ENCODE measurements around the gene EPSTI1. TPM values are rescaled to one million over a fixed set of nuclear protein-coding genes. Genes with fewer than 3 reads are reported as not detected.

EPSTI1 gene
- total RNA-seq, 6 donors from 2014 or later = 10.2 to 61.8 (median 24.0) TPM

GRCh38 chr13:42891591-42891990, 100.5 kb downstream of the EPSTI1 start:
- H3K4me1 ChIP-seq = peaks cover 0 to 12% (median 4%) of the 10 kb centered on the region in 4 donors
- peaks cover 0 to 18% (median 2%) of the 10 kb centered on the region in 4 donors for H3K36me3 ChIP-seq
- H3K4me3 ChIP-seq = no peak overlapping the region
- TF ChIP-seq EP300 (IDR thresholded peaks at IDR 0.05) (no peak), POLR2A (IDR thresholded peaks at IDR 0.05) (no peak), POLR2AphosphoS5 (IDR thresholded peaks at IDR 0.05) (no peak), CTCF (IDR thresholded peaks at IDR 0.05) (no peak)
- no peak overlapping the region for H3K27ac ChIP-seq
- 85 to 87% methylated on average over 3 of the region's 3 CpGs for WGBS, 2 donors
- ATAC-seq (ENCODE audit: low FRiP score in 2 of 2) (no peak), DNase-seq (no peak)
- H3K27me3 ChIP-seq = no peaks in the 10 kb centered on the region
- H3K9me3 ChIP-seq = no peaks in the 10 kb centered on the region

- Histone ChIP-seq H3K4me1 (peaks cover 0 to 8% (median 0%) of the 10 kb centered on the region in 4 donors), H3K9me3 (no peaks in the 10 kb centered on the region), H3K27ac (no peak overlapping the region), H3K27me3 (no peaks in the 10 kb centered on the region), H3K36me3 (peaks cover 0 to 18% (median 2%) of the 10 kb centered on the region in 4 donors), H3K4me3 (no peak overlapping the region)
- ATAC-seq (ENCODE audit: low FRiP score in 2 of 2) (no peak), DNase-seq (peak in 1 of 2 donors; percentile 40)
- TF ChIP-seq POLR2A (IDR thresholded peaks at IDR 0.05) = no peak
- no peak for TF ChIP-seq POLR2AphosphoS5 (IDR thresholded peaks at IDR 0.05)
- no peak for TF ChIP-seq CTCF (IDR thresholded peaks at IDR 0.05)
- no peak for TF ChIP-seq EP300 (IDR thresholded peaks at IDR 0.05)
- WGBS, 2 donors = 85 to 87% methylated on average over 8 of the region's 8 CpGs
These were observed 106.7 kb downstream of the EPSTI1 start for GRCh38 chr13:42885325-42885724.

- Histone ChIP-seq H3K36me3 (peaks cover 0 to 16% (median 2%) of the 10 kb centered on the region in 4 donors), H3K27me3 (no peaks in the 10 kb centered on the region), H3K27ac (no peak overlapping the region), H3K9me3 (no peaks in the 10 kb centered on the region), H3K4me1 (peaks cover 0 to 8% (median 0%) of the 10 kb centered on the region in 4 donors), H3K4me3 (no peak overlapping the region)
- TF ChIP-seq POLR2AphosphoS5 (IDR thresholded peaks at IDR 0.05) (no peak), EP300 (IDR thresholded peaks at IDR 0.05) (no peak), CTCF (IDR thresholded peaks at IDR 0.05) (no peak), POLR2A (IDR thresholded peaks at IDR 0.05) (no peak)
- peak in 1 of 2 donors; percentile 42 for ATAC-seq (ENCODE audit: low FRiP score in 2 of 2)
- no peak for DNase-seq
- 39 to 53% methylated on average over 6 of the region's 6 CpGs for WGBS, 2 donors
These were observed 108.1 kb downstream of the EPSTI1 start for GRCh38 chr13:42883771-42884467.

- Histone ChIP-seq H3K4me3 (no peak overlapping the region), H3K9me3 (no peaks in the 10 kb centered on the region), H3K4me1 (peaks cover 0 to 8% (median 0%) of the 10 kb centered on the region in 4 donors), H3K27me3 (no peaks in the 10 kb centered on the region), H3K27ac (no peak overlapping the region), H3K36me3 (peaks cover 0 to 8% (median 2%) of the 10 kb centered on the region in 4 donors)
- DNase-seq (no peak), ATAC-seq (ENCODE audit: low FRiP score in 2 of 2) (no peak)
- WGBS, 2 donors = 34% methylated on average over 1 of the region's 1 CpG
- no peak for TF ChIP-seq POLR2AphosphoS5 (IDR thresholded peaks at IDR 0.05)
- TF ChIP-seq EP300 (IDR thresholded peaks at IDR 0.05) = no peak
- no peak for TF ChIP-seq POLR2A (IDR thresholded peaks at IDR 0.05)
- no peak for TF ChIP-seq CTCF (IDR thresholded peaks at IDR 0.05)
These were observed 108.9 kb downstream of the EPSTI1 start for GRCh38 chr13:42883142-42883541.
